ENCODE measurements around the gene PLXDC2.

DNA sequence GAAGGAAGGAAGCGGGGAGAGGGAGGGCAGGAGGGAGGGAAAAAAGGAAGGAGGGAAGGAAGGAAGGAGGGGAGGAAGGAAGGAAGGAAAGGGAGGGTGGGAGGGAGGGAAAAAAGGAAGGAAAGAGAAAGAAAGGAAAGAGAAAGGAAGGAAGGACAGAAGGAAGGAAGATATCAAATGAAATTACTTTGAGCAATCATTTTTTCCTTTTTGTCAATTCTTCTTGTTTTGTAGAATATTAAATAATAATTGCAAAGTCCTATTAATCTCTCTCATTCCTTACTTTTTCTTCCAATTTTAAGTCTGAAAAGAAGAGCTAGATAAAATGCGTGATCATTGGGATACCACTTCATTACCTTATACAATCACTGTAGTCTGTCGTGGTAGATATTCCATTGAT, 117.5 kb downstream of the PLXDC2 start:
- TF ChIP-seq, protein P1, sequence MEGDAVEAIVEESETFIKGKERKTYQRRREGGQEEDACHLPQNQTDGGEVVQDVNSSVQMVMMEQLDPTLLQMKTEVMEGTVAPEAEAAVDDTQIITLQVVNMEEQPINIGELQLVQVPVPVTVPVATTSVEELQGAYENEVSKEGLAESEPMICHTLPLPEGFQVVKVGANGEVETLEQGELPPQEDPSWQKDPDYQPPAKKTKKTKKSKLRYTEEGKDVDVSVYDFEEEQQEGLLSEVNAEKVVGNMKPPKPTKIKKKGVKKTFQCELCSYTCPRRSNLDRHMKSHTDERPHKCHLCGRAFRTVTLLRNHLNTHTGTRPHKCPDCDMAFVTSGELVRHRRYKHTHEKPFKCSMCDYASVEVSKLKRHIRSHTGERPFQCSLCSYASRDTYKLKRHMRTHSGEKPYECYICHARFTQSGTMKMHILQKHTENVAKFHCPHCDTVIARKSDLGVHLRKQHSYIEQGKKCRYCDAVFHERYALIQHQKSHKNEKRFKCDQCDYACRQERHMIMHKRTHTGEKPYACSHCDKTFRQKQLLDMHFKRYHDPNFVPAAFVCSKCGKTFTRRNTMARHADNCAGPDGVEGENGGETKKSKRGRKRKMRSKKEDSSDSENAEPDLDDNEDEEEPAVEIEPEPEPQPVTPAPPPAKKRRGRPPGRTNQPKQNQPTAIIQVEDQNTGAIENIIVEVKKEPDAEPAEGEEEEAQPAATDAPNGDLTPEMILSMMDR (IDR thresholded peaks at IDR 0.05), result no peak
- no peak for TF ChIP-seq POLR2A (IDR thresholded peaks at IDR 0.05)
- no peak for TF ChIP-seq POLR2AphosphoS5 (IDR thresholded peaks at IDR 0.05; ENCODE audit: insufficient read depth in 1 of 2, low read depth in 1 of 2)

Data from vagina (tissue), 2 donors.